Uterus (tissue), 2 donors: Measurements from ENCODE around the gene CSNK2B.

Source experiments
- POLR2A ChIP-seq, 2 donors: fragments of 450-650 bp; IDR thresholded peaks; one replicate each; pipeline ENCODE4 v1.6.1; 2016; ENCODE audit warnings: antibody characterized with exemption in 2 of 2, mild to moderate bottlenecking in 1 of 2, moderate library complexity in 1 of 2
- TF ChIP-seq, protein P1 (sequence below), 4 experiments: fragments of 200-600 bp in 2 of 4; fragments of 450-650 bp in 2 of 4; sonication (generic) in 2 of 4; IDR thresholded peaks; one replicate each; pipeline ENCODE4 v1.5.1; 2016 to 2019; ENCODE audit warnings: antibody characterized with exemption in 4 of 4, mild to moderate bottlenecking in 2 of 4, moderate library complexity in 1 of 4

DNA sequence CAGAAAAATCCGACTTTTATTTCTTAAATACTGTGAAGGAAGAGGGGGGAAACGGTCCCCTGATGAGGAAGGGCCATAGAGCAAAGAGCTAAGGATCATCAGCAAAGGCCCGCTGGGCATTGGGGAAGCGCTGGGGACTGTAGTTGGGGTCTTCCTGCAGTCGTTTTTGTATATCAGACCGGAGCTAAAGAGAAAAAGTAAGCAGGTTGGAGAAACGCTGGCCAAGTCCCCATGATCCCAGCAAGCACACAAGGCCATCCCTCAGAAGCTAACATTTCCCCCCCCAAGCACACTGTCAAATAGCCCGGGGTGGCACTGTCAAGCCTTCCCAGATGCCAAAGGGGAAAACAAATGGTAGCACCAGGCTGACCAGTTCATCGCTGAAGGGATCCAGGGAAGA is 26.8 kb upstream of the CSNK2B start:
- TF ChIP-seq POLR2A (IDR thresholded peaks at IDR 0.05), result no peak
- TF ChIP-seq, protein P1, sequence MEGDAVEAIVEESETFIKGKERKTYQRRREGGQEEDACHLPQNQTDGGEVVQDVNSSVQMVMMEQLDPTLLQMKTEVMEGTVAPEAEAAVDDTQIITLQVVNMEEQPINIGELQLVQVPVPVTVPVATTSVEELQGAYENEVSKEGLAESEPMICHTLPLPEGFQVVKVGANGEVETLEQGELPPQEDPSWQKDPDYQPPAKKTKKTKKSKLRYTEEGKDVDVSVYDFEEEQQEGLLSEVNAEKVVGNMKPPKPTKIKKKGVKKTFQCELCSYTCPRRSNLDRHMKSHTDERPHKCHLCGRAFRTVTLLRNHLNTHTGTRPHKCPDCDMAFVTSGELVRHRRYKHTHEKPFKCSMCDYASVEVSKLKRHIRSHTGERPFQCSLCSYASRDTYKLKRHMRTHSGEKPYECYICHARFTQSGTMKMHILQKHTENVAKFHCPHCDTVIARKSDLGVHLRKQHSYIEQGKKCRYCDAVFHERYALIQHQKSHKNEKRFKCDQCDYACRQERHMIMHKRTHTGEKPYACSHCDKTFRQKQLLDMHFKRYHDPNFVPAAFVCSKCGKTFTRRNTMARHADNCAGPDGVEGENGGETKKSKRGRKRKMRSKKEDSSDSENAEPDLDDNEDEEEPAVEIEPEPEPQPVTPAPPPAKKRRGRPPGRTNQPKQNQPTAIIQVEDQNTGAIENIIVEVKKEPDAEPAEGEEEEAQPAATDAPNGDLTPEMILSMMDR (IDR thresholded peaks at IDR 0.05), result no peak
